SU-DHL-6 (cell line): ENCODE data around the gene ARCN1.

Experiments used
- EZH2phosphoT487 ChIP-seq: fragments of 200-600 bp; sonication (generic), shearing (Covaris generic); conservative IDR thresholded peaks from 2 replicates; pipeline ENCODE4 v1.6.1; 2018; ENCODE audit warnings: mild to moderate bottlenecking, antibody characterized with exemption, low read length, moderate library complexity, mixed read lengths
- TF ChIP-seq, protein P1 (sequence below): fragments of 200-600 bp; sonication (generic); IDR thresholded peaks from one replicate; pipeline ENCODE4 v1.5.1; 2017; ENCODE audit warnings: antibody characterized with exemption, mild to moderate bottlenecking, low read length, moderate library complexity; ENCODE audit not compliant: insufficient read depth, poor library complexity, severe bottlenecking

GRCh38 chr11:118635237-118635591, 63.0 kb downstream of the ARCN1 start:
- TF ChIP-seq, protein P1, sequence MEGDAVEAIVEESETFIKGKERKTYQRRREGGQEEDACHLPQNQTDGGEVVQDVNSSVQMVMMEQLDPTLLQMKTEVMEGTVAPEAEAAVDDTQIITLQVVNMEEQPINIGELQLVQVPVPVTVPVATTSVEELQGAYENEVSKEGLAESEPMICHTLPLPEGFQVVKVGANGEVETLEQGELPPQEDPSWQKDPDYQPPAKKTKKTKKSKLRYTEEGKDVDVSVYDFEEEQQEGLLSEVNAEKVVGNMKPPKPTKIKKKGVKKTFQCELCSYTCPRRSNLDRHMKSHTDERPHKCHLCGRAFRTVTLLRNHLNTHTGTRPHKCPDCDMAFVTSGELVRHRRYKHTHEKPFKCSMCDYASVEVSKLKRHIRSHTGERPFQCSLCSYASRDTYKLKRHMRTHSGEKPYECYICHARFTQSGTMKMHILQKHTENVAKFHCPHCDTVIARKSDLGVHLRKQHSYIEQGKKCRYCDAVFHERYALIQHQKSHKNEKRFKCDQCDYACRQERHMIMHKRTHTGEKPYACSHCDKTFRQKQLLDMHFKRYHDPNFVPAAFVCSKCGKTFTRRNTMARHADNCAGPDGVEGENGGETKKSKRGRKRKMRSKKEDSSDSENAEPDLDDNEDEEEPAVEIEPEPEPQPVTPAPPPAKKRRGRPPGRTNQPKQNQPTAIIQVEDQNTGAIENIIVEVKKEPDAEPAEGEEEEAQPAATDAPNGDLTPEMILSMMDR: no peak
- no peak for TF ChIP-seq EZH2phosphoT487
